HPDE6-E6E7 (cell line): ENCODE measurements around the gene ACP6.
"Not testable (repeated sequence)": the region's sequence is repeated elsewhere in the genome, so short reads cannot be mapped to it uniquely, and the experiment has no call there.

Experiments used
- DNase-seq: peaks from one replicate; pipeline ENCODE4 v3.0.0; 2011; ENCODE audit warnings: missing footprints; ENCODE audit errors: extremely low spot score

ACP6 gene

DNA sequence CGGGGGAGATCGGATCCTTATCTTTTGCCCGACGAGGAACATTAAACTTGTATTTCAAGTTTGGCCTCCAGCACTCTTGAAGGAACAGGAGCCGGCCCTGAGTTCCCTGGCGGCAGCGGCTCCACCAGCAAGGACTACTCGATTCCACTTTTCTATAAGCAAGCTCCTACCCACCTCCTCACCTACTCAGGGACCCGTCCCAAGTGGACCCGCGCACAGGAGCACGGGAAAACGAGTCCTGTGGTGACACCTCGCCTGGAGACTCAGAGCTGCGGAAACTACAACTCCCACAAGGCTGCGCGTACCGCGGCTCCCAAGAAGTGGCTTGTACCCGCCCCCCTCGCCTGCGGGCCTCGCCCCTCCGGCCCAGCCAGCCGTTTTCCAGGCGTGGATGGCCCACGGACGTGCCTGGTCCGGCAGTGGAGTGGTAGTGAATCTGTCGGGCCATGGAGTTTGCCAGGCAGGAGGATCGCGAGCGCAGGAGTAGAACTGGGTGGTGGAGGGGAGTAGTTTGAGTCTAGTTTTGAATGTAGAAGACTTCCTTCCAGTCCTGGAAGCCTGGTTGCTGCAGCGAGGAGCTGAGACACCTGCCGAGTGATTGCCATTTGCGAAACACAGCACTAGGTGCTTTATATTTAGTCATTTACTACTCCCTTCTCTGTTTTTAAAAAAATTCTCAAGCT, at the start of gene ACP6:
Gene ACP6 (minus strand): TSS at position 206 of the 683 bp plus-strand sequence. CDS start 476 bp downstream, outside the sequence.
- peak; percentile 93 for DNase-seq

DNA sequence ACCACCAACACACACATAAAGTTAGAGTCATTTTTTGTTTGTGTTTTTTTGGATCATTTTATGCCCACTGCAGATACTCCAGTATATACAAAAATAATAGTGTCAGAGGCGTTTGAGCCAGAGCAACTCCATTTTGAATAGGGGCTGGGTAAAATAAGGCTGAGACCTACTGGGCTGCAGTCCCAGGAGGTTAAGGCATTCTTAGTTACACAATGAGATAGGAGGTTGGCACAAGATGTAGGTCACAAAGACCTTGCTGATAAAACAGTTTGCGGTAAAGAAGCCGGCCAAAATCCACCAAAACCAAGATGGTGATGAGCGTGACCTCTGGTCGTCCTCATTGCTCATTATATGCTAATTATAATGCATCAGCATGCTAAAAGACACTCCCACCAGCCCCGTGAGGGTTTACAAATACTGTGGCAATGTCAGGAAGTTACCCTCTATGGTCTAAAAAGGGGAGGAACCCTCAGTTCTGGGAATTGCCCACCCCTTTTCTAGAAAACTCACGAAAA, 49.4 kb upstream of the ACP6 start:
- no peak for DNase-seq

DNA sequence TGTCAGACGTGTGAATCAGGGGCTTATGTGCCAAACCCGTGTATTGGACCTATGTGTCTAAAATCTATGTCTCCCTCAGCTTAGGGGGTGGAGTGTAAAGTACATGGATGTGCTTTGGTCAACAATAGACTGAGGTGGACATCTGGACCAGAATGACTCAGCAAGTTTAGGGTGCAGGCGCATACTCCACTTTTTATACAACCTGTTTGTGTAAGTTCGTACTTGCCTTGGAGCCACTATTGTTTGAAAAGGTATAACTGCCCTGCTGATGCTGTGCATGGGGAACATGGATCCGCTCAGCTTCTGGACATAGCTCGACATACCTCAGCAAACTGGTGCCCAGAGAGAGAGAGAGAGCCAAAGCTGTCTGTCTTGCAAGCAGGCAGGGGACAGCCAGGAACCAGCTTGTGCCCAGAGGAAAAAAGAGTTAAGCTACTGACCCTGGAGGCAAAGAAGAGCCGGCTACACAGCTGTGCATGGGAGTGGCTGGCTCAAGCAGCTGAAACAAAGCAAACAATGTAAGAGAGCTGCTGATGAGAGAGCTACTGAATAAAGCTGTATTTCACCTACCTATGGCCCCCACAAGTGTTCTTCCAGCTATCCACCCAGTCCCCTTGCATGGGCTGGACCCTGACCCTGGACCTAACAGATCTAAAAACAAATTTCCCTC, 48.8 kb upstream of the ACP6 start:
- DNase-seq, result no peak

DNA sequence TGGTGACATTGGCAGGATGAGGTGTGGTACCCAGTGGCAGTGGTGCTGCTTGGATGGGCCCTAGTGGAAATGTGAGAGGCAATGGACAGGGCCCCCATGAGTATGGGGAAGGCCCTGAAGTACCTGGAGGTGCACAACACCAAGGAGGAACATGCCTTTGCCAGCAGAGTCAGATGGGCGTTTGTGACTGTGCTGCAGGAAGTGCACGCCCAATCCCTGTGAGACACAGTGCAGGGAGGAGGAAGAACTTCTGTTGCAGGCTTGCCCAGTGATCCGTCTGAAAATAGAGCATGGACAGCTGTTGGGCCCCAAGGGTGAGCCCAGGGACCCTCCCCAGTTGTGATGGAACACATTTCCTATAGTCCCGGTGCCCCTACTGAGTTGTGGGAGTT, 47.4 kb upstream of the ACP6 start:
- no peak for DNase-seq

DNA sequence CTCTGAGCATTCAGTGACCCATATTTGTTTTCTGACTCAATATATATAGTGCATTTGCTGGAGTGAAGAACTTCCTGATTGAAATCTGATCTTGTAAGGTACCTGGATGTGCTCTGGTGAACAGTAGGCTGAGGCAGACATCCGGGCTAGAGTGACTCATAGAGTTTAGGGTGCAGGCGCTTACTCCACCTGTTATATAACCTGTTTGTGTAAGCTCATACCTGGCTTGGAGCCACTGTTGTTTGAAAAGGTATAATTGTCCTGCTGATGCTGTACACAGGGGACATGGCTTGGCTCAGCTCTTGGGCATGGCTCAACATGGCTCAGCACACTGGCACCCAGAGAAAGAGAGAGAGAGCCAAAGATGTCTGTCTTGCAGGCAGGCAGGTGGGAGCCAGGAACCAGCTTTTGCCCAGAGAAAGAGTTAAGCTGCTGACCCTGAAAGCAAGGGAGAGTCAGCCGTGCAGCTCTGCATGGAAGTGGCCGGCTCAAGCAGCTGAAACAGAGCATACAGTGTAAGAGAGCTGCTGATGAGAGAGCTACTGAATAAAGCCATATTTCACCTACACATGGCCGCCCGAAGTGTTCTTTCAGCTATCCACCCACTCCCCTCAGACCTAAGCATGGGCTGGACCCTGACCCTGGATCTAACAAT, 46.9 kb upstream of the ACP6 start:
- DNase-seq, result peak; percentile 89

DNA sequence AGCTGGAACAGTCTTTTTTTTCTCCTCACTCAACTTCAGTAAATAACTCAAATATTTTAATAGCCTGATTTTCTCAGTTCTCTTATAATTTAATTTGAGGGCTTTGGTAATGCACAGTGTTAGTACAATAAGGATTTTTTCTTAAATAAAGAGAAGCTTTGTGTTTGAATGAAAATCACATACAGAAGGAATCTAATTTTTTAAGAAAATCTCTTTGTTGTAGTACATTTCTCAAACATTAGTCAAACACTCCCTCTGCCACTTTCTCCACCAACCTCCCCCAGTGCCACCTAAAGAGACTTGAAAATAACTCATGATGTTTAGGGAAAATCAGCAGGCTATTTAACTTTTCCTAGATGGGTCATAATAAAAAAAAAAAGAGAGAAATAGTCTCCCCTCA, 42.3 kb upstream of the ACP6 start:
- no peak for DNase-seq

DNA sequence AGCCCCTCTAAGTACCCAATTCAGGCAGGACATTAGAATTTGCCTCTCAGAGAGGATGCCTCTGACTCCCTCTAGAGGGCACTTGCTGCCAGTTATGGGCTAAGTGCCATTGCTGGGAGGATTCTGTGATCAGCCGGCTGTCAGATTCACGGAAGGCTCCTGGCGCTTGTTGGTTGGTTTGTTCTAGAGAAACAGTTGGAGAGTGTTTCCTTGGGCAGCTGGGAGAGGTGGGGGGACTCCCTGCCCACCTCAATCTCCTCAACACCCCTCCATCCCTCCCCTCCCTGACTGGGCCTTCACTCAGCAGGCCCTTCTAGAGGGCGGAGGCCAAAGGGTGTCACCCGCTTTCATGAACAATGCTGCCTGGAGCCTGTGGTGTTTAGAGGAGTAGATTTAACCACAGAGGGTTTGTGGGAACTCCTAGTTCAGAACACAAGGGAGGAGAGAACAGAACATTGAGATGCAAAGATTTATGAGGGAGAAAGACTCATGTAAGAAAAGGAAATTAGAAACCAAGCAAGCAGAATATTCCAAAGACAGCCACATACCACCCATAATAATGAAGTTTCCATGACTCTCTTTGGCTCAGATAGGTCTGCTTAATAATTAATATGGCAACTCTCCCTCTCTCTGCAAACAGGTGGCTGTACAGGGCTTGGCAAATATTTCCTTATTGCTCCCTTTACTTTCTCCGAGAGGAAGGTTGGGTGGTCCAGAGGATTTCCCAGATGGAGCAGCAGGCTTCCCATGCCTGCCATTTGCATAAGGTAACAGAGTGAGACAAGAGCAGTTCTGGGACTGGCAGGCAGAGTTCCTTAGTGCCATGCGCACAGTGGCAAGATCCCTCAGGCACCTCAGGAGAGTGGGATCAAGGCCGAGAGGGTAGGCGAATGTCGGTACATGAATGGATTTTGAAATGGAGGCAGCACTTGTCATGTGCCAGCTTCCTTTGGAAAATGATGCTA, 30.0 kb upstream of the ACP6 start:
- peak; percentile 80 for DNase-seq

DNA sequence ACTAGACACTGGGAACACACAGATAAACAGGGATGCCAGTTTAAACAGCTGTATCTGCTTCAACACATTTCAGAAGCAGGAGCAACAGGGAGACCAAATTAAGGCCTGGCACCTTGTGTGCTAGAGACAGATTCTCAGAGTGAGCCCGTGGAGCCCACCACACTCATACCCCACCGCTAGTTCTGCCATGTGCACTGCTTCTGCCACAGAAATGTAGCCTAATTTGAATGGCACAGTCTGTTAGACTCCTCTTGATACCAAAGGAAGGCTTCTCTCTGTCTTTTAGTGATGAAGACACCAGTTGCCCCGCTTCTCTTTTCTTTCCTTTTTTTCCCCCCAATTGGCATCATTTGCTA, 29.3 kb upstream of the ACP6 start:
- no peak for DNase-seq

DNA sequence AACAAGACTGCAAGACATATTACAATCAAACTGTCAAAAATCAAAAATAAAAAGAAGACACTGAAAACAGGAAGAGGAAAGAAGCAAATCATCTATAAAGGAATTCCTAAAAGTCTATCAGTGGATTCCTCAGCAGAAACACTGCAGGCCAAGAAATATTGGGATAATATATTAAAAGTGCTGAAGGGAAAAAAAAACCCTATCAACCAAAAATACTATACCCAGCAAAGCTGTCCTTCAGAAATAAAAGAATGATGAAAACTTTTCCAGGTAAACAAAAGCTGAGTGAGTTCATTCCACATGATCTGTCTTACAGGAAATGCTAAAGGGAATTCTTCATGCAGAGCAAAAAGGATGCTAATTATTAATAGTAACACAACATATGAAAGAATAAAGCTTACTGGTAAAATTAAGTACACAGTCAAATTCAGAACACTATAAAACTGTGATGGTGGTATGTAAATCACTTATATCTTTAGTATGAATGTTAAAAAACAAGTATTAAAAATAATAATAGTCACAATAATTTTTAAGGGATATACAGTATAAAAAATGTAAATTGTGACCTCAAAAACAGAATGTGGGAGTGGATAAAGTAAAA, 12.9 kb upstream of the ACP6 start:
- no peak for DNase-seq

DNA sequence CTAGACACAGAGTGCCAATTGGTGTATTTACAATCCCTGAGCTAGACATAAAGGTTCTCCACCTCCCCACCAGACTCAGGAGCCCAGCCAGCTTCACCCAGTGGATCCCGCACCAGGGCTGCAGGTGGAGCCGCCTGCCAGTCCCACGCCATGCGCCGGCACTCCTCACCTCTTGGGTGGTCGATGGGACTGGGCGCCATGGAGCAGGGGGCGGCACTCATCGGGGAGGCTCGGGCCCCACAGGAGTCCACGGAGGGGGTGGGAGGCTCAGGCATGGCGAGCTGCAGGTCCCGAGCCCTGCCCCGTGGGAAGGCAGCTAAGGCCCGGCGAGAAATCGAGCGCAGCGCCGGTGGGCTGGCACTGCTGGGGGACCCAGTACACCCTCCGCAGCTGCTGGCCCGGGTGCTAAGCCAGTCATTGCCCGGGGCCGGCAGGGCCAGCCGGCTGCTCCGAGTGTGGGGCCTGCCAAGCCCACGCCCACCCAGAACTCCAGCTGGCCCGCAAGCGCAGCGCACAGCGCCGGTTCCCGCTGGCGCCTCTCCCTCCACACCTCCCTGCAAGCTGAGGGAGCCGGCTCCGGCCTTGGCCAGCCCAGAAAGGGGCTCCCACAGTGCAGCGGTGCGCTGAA, 10.4 kb upstream of the ACP6 start:
- DNase-seq, result not testable (repeated sequence)

DNA sequence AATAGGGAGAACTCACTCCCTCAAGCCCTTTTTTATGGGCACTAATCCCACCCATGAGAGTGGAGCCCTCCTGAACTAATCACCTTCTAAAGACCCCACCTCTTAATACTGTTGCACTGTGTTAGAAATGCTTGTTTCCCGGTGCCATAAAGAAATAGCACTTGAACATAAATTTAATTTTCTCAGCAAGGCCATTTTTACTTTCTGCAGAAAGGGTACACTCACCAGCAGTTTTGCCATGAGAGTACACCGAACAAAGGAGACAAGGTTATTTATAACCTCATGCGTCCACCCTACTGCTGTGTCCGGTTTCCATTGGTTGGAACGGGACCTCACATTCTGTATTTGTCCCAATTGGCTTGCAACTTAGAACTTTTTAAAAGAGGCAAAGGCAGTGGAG, 7.4 kb upstream of the ACP6 start:
- not testable (repeated sequence) for DNase-seq

DNA sequence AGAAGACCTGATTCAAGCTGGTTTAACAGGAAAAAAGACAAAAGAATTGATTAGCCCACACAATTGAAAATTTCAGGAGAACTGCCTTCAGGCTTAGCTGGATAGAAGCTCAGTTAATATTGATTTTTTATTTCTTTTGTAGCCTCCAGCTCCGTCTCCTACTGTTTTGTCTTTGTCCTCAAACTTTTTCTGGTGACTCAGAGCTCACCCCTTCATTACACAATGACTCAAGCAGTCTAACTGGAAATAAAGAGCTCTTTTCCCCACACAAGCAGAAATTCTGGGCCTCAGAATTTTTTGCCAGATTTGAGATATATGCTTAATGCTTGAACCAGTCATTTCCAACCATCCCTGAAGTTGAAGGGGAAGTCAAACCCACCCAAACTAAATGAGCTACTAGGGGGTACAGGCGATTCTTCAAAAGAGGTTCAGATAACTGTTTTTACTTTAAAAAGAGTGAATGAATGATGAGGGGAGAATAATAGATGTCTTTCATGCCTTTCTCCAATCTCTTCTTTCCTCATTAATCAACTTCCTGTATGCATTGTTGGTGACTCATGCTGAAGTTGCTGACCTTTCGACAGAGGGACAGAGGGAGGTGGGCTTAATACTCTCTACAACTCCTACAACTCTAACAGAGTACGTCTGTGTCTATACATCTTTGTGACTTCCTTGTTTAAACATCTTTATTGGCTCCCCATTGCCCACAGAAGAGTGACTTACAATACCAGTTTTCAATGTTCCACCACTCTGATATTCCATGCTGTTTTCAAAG, 6.2 kb upstream of the ACP6 start:
- DNase-seq, result peak; percentile 60

DNA sequence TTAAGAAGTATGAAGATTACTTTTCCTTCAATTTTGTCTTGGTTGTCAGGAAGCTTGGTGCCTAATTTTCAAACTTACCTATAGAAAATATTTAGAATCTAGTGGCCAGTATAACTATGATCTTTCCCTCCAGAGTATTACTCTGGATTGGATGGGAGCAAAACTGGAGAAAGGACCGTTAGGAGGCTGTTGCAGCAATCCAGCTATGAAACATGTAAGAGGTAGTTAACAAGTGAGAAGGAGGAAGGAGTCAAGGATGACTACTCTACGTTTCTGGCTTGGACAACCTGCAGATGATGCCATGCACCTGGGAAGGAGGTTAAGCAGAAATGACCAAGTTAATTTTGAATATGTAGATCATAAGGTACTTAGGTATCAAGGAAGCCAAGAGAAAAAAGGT, 3.5 kb upstream of the ACP6 start:
- no peak for DNase-seq

DNA sequence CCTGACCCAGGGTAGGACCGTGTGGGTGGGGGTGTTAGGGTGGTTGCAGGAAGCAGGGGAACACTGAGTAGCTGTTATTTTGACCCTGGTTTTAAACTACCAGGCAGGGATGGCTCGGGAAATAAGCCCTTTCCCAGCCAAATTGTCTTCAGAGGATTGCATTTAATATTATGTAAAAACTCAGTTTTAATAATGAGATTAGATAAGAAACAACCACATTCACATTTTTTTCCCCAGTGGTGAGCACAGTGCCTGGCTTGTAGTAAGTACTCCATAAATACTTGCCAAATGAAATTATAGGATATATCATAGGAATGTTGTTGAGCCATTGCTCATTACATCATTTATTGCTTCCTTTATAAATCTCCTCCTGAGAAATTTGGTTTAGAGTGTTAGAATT, 3.1 kb upstream of the ACP6 start:
- DNase-seq, result no peak

DNA sequence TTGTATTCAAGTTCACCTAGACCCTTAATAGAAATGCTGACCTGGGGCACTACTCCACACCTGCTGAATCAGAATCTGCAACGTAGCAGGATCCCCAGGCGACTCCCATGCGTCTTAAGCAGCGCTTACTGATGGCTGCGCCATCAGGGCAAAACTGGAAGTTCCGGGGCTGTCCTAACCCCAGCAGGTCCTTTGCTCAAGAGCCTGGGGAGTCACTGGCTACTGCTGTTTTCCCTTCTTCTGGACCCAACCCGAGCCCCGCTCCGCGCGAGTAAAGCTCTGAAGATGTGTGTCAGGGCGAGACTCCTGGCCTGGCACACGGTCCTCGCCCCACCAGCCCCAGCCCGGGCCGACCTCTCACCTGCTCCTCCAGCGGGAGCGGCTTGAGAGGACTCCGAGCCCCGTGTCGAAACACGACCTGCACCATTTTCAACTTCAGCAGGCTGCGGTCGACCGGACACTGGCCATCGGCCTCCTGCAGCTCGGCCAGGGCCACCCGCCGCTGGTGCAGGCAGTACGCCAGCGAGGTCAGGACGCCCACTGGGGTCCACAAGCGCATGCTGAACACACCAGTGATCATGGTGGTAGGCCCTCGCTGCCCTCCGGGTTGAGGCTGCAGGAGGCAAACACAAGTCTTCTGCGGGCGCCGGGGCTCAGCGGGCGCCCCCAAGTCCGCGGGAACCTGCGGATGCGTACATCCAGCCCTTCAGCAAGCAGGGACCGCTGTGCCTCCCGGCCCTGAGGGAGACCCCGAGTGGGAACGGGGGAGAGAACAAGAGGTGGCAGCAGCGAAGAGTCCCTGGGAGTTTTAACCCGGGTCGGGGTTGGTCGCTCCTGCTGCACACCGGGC, 630 bp downstream of the ACP6 start:
- DNase-seq, result peak; percentile 59

DNA sequence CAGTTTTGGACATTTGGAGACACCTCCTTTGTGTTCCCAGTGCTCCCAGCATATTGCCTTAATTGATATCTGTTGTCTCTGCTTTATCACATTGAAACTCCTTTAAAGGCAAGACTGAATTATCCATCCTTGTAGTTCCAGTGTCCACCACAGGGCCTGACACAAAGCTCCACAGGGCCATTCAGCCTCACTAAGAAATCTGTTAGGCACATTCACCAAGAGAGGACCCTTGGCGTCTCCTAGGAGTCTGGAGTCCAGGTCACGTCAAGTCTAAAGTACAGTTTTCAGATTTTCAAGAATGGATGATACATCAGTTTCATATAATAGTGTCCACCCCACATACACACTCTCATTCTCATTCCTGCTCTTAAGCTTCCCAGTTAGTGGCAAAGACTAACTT, 4.8 kb downstream of the ACP6 start:
- DNase-seq, result no peak

DNA sequence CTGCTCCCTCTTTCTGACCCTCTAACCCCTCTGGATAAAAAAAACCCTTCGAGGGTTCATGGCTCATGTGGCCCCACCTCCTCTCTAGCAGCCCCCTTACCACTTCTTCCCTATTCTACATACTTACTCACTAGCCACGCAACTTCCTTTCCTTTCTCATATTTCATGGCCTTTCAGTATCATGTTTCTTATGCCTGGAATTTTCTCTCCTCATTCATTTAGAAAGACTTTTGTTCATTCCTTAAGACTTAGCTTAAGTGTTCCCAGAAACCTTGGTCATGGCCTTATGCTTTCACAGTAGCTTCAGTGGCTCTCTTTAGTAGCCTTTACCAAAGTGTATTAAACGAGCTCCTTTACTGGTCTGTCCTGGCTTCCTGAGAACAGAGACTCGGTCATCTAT, 6.1 kb downstream of the ACP6 start:
- DNase-seq, result no peak

DNA sequence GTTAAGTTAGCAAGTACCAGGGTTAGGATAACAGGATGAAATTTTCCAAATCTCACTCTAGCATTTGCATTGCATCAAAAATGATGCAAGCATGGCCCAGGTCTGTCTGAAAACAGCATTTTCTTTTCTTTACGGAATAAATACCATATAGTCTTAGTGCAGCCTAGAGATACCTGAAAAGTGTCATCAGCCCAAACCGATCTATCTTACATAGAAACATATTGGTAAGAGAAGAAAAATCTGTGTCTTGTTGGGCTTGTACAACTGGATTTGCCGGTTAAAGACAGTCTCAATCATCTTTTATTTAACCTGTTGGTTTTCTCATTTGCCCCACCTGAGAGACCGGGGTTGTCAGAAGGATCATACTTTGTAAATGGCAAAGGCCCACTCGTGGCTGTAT, 15.8 kb downstream of the ACP6 start:
- DNase-seq, result no peak

DNA sequence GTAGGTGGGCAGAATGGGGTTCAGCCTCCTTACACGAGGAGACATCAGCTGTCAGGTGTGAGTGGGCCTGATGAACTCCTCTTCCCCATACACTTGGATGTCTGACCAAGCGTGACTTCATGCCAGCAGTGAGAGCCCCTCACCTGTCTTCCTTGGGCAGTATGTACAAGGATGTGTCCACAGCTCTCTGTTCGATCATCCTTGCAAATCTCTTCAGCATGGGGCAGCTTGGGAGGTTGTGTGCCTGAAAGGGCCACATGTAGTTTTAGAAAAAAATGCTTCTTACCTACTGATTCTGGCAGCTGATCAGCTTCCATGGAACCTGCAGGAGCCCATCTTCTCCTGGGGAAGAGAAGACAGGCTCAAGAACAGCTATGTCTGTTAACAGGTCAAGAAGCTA, 18.0 kb downstream of the ACP6 start:
- DNase-seq, result no peak
